ENCODE measurements around the gene MICAL1. TPM values are rescaled to one million over a fixed set of nuclear protein-coding genes. Genes with fewer than 3 reads are reported as not detected.

The MICAL1 gene
- polyA plus RNA-seq, 2 of the 4 experiments (the other 2 are of a cell fraction), result 14.1 to 16.9 TPM

- TF ChIP-seq HMGXB4 (CRISPR knock-in tag; IDR thresholded peaks at IDR 0.05; ENCODE audit: borderline replicate concordance), result peak; percentile 14; the same call in 1 of the 2 replicates
- TF ChIP-seq, protein P1, sequence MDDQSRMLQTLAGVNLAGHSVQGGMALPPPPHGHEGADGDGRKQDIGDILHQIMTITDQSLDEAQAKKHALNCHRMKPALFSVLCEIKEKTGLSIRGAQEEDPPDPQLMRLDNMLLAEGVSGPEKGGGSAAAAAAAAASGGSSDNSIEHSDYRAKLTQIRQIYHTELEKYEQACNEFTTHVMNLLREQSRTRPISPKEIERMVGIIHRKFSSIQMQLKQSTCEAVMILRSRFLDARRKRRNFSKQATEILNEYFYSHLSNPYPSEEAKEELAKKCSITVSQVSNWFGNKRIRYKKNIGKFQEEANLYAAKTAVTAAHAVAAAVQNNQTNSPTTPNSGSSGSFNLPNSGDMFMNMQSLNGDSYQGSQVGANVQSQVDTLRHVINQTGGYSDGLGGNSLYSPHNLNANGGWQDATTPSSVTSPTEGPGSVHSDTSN (IDR thresholded peaks at IDR 0.05), result no peak
- no peak for TF ChIP-seq NPAS2 (CRISPR knock-in tag; IDR thresholded peaks at IDR 0.05; ENCODE audit: borderline replicate concordance)
- no peak for TF ChIP-seq BHLHE40 (IDR thresholded peaks at IDR 0.05; ENCODE audit: low read depth, low read length)
- peak; percentile 57 for TF ChIP-seq POLR2A (IDR thresholded peaks at IDR 0.05; ENCODE audit: low read length)
- TF ChIP-seq CBX2 (IDR thresholded peaks at IDR 0.05; ENCODE audit: borderline replicate concordance, low read depth), result no peak
- no peak for TF ChIP-seq EP300 (IDR thresholded peaks at IDR 0.05)
- TF ChIP-seq MYC (IDR thresholded peaks at IDR 0.05; ENCODE audit: borderline replicate concordance, low read length), result 0 out of 2 replicates have a peak, but pooled peaks have one; percentile 66
- peak in 1 of 2 experiments; percentile 21; a peak in 3 of 5 replicates for TF ChIP-seq JUN (IDR thresholded peaks at IDR 0.05)
- TF ChIP-seq ELK1 (IDR thresholded peaks at IDR 0.05; ENCODE audit: low read depth, low read length), result no peak
- no peak for TF ChIP-seq ZC3H11A (IDR thresholded peaks at IDR 0.05)
- TF ChIP-seq SMC3 (IDR thresholded peaks at IDR 0.05), result no peak
Observed at GRCh38 chr6:109440331-109441068, 15.1 kb downstream of the MICAL1 start, which contains the start of the genes PPIL6 and SMPD2 (continued).

DNA sequence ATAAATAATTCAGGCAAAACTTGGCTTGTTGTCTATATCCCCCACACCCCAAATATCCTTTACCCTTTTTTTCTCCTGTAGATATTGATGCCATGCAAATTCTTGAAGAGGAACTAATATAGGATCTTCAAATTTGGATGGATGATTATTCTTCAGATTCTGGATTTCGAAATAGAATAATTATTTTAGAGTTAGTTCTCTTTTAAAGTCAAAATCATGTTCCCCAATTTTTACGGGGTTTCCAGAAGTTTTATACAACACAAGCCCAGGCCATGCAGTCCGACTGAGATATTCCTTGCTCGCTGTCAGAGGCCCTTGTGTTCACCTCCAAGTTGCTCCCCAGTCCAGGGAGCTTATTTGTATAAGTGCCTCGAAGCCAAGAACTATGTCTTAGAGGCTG, 19.5 kb downstream of the MICAL1 start:
- FAIRE-seq (no peak), DNase-seq (ENCODE audit: low read depth in 1 of 2, low spot score in 1 of 2) (no peak), ATAC-seq (no peak)
- H3K4me3 ChIP-seq, result no peak overlapping the region
- no peaks in the 10 kb centered on the region for H3K9me3 ChIP-seq
- no peaks in the 10 kb centered on the region for H3K4me1 ChIP-seq
- POLR2A ChIA-PET, result no interaction called here
- H3K4me2 ChIP-seq, result no peak overlapping the region
- TF ChIP-seq POLR2AphosphoS2 (conservative IDR thresholded peaks at IDR 0.05; ENCODE audit: low read length) (no peak), E2F6 (IDR thresholded peaks at IDR 0.05; ENCODE audit: borderline replicate concordance, low read depth) (no peak), TFCP2L1 (CRISPR knock-in tag; IDR thresholded peaks at IDR 0.05) (no peak)
- CTCF ChIA-PET, result interaction anchor here (1.3 to 2.0 kb wide), 2 partner anchors 53 to 248 kb away, joined by 3 to 7 read pairs; no protein-coding TSS in a partner anchor
- no peak overlapping the region for H3K27ac ChIP-seq
- 80% methylated on average over 5 of the region's 5 CpGs for WGBS (ENCODE audit: missing lambda C conversion rate)

- ChIA-PET POLR2A (no interaction called here), CTCF (interaction anchor here (0.5 to 2.0 kb wide), 3 partner anchors 13 to 247 kb away, joined by 3 to 7 read pairs (median 4); no protein-coding TSS in a partner anchor)
- no peak for FAIRE-seq
- TF ChIP-seq JUNB (IDR thresholded peaks at IDR 0.05) (no peak), MYC (IDR thresholded peaks at IDR 0.05; ENCODE audit: borderline replicate concordance, low read length) (no peak), FOSL2 (IDR thresholded peaks at IDR 0.05) (no peak), FOSL2 (CRISPR knock-in tag; IDR thresholded peaks at IDR 0.05) (no peak), ZNF302 (CRISPR knock-in tag; IDR thresholded peaks at IDR 0.05) (no peak), EHMT2 (IDR thresholded peaks at IDR 0.05; ENCODE audit: low read depth) (no peak), SMC3 (IDR thresholded peaks at IDR 0.05) (no peak), ZC3H11A (IDR thresholded peaks at IDR 0.05) (no peak)
- TF ChIP-seq, protein P2, sequence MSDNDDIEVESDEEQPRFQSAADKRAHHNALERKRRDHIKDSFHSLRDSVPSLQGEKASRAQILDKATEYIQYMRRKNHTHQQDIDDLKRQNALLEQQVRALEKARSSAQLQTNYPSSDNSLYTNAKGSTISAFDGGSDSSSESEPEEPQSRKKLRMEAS (IDR thresholded peaks at IDR 0.05), result no peak
- Histone ChIP-seq H3K4me2 (no peak overlapping the region), H3K4me3 (no peak overlapping the region), H3K4me1 (no peaks in the 10 kb centered on the region), H3K9me3 (no peaks in the 10 kb centered on the region), H3K27ac (no peak overlapping the region)
- no peak for ATAC-seq
- DNase-seq (ENCODE audit: low read depth in 1 of 2, low spot score in 1 of 2), result no peak
- 50% methylated on average over 2 of the region's 2 CpGs for WGBS (ENCODE audit: missing lambda C conversion rate)
Observed at GRCh38 chr6:109434456-109434855, 21.1 kb downstream of the MICAL1 start.

All from A549 (cell line).